Breast epithelium (tissue), 4 donors: Measurements from ENCODE around the gene PAK5. TPM values are rescaled to one million over a fixed set of nuclear protein-coding genes. Genes with fewer than 3 reads are reported as not detected.

ENCODE experiments used
- DNase-seq, 2 donors: peaks; one replicate each; pipeline ENCODE4 v3.0.0-alpha.2; 2019; ENCODE audit warnings: low spot score in 2 of 2
- H3K27ac ChIP-seq, 2 donors: fragments of 200-600 bp; sonication (generic) in 1 of 2; one replicate each; pipeline ENCODE4 v1.5.1; 2016 to 2019; ENCODE audit warnings: mild to moderate bottlenecking in 1 of 2
- H3K27me3 ChIP-seq, 2 donors: fragments of 200-600 bp; sonication (generic) in 1 of 2; one replicate each; pipeline versions ENCODE4 v1.5.1 to v1.6.0; 2017 to 2019; ENCODE audit warnings: control low read depth in 1 of 2, mild to moderate bottlenecking in 1 of 2
- H3K36me3 ChIP-seq: fragments of 200-600 bp; one replicate; pipeline ENCODE4 v1.5.1; 2019
- H3K4me1 ChIP-seq, 2 donors: fragments of 200-600 bp; sonication (generic); one replicate each; pipeline ENCODE4 v1.5.1; 2016 to 2019; ENCODE audit warnings: control low read depth in 1 of 2
- H3K4me3 ChIP-seq, 3 donors: fragments of 200-600 bp; sonication (generic); 1 replicate in 2 of 3; 2 replicates in 1 of 3; pipeline ENCODE4 v1.5.1; 2016 to 2019; ENCODE audit warnings: mild to moderate bottlenecking in 3 of 3, moderate library complexity in 2 of 3
- H3K9me3 ChIP-seq, 2 donors: fragments of 200-600 bp; sonication (generic) in 1 of 2; one replicate each; pipeline ENCODE4 v1.5.1; 2016 to 2019; ENCODE audit warnings: control low read depth in 1 of 2
- POLR2A ChIP-seq: fragments of 450-650 bp; IDR thresholded peaks from one replicate; pipeline ENCODE4 v1.6.1; 2016; ENCODE audit warnings: antibody characterized with exemption, mild to moderate bottlenecking, moderate library complexity
- POLR2AphosphoS5 ChIP-seq, 3 donors: sonication (generic); formaldehyde crosslinking; IDR thresholded peaks; one replicate each; pipeline ENCODE4 v1.6.1; 2017; ENCODE audit warnings: antibody characterized with exemption in 3 of 3
- intact Hi-C: fragments of 100-400 bp; cut with DNase I; formaldehyde crosslinking; loops from one replicate; pipeline ENCODE4 v1.15.1; 2023; ENCODE audit warnings: low total_unique reads
- total RNA-seq, 3 donors: library from RNA; depleted of rRNA; stranded (reverse); fragments of >200 nt; gene quantifications; one replicate each; pipeline ENCODE4 v1.1.0, GENCODE V29; 2016
- TF ChIP-seq, protein P1 (sequence below), 3 donors: fragments of 450-650 bp; IDR thresholded peaks; one replicate each; pipeline ENCODE4 v1.5.1; 2016 to 2017; ENCODE audit warnings: antibody characterized with exemption in 3 of 3, mild to moderate bottlenecking in 3 of 3, moderate library complexity in 3 of 3

Gene PAK5
- total RNA-seq, 3 donors from 2014 or later: 0.66 to 1.3 TPM; not detected in 1

DNA sequence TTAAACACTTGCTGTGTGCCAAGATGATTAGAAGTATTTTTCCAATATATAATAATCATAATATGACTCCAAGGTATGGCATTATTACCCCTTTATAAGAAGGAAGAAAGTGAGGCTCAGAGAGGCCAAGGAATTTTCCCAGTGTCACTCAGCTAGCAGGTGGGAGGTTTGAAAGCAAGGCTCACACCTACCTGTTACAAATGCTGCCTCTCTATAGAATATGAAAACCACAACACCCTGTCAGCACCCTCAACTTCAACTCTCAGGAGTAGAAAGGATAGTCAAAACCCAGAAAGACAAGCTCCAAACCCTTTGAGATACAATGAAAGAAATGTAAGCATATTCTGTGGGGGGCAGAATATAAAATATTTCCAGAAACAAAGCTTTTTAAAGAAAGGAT, 247.8 kb downstream of the PAK5 start:
- DNase-seq: no peak
- H3K4me3 ChIP-seq: no peak overlapping the region
- H3K9me3 ChIP-seq: no peaks in the 10 kb centered on the region
- H3K36me3 ChIP-seq: no peaks in the 10 kb centered on the region
- TF ChIP-seq POLR2A (no peak), POLR2AphosphoS5 (IDR thresholded peaks at IDR 0.05) (no peak)
- TF ChIP-seq, protein P1, sequence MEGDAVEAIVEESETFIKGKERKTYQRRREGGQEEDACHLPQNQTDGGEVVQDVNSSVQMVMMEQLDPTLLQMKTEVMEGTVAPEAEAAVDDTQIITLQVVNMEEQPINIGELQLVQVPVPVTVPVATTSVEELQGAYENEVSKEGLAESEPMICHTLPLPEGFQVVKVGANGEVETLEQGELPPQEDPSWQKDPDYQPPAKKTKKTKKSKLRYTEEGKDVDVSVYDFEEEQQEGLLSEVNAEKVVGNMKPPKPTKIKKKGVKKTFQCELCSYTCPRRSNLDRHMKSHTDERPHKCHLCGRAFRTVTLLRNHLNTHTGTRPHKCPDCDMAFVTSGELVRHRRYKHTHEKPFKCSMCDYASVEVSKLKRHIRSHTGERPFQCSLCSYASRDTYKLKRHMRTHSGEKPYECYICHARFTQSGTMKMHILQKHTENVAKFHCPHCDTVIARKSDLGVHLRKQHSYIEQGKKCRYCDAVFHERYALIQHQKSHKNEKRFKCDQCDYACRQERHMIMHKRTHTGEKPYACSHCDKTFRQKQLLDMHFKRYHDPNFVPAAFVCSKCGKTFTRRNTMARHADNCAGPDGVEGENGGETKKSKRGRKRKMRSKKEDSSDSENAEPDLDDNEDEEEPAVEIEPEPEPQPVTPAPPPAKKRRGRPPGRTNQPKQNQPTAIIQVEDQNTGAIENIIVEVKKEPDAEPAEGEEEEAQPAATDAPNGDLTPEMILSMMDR (IDR thresholded peaks at IDR 0.05): no peak
- intact Hi-C loops: no loop called here
- no peaks in the 10 kb centered on the region for H3K27me3 ChIP-seq
- H3K27ac ChIP-seq: no peak overlapping the region
- no peaks in the 10 kb centered on the region for H3K4me1 ChIP-seq

DNA sequence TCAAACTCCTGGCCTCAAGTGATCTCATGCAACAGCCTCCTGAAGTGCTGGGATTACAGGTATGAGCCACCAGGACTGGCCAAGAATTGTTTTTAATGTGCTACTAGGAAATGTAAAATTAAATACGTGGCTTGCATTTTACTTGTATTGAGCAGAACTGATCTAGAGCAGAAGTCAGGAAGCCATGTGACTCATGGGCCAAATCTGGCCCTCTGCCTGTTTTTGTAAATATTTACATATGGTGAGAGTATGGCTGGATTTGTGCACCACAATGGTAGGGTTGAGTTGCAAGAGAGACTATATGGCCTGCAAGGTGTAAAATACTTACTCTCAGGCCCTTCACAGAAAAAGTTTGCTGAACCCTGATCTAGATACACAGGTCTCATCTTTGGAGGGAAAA, 248.7 kb downstream of the PAK5 start:
- Histone ChIP-seq H3K9me3 (no peaks in the 10 kb centered on the region), H3K4me1 (no peaks in the 10 kb centered on the region), H3K27me3 (no peaks in the 10 kb centered on the region), H3K36me3 (no peaks in the 10 kb centered on the region), H3K4me3 (no peak overlapping the region), H3K27ac (no peak overlapping the region)
- TF ChIP-seq, protein P1 (IDR thresholded peaks at IDR 0.05): no peak
- TF ChIP-seq POLR2AphosphoS5 (IDR thresholded peaks at IDR 0.05) (no peak), POLR2A (no peak)
- intact Hi-C loops: no loop called here
- no peak for DNase-seq

DNA sequence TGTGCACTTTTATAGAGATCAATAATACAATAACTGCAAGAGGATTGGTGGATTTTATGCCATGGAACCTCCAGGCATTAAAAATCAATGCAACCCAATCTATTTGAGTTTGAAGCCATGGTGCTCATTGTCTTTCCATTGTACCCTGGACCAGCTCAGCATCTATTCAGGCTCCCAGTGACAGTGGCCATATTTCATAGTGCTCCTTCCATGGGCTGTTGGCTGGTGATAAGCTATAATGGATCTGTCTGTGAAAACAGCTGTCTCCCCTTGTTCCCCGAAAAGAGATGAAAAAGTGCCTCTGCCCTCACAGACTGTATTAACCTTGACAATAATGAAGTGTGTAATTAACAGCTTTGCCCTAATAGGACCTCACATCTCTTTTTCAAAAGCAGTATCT, 250.2 kb downstream of the PAK5 start:
- no peak overlapping the region for H3K27ac ChIP-seq
- no peaks in the 10 kb centered on the region for H3K9me3 ChIP-seq
- DNase-seq: no peak
- H3K36me3 ChIP-seq: no peaks in the 10 kb centered on the region
- H3K27me3 ChIP-seq: no peaks in the 10 kb centered on the region
- H3K4me1 ChIP-seq: no peaks in the 10 kb centered on the region
- TF ChIP-seq POLR2A (no peak), POLR2AphosphoS5 (IDR thresholded peaks at IDR 0.05) (no peak)
- TF ChIP-seq, protein P1 (IDR thresholded peaks at IDR 0.05): no peak
- no peak overlapping the region for H3K4me3 ChIP-seq
- intact Hi-C loops: no loop called here

DNA sequence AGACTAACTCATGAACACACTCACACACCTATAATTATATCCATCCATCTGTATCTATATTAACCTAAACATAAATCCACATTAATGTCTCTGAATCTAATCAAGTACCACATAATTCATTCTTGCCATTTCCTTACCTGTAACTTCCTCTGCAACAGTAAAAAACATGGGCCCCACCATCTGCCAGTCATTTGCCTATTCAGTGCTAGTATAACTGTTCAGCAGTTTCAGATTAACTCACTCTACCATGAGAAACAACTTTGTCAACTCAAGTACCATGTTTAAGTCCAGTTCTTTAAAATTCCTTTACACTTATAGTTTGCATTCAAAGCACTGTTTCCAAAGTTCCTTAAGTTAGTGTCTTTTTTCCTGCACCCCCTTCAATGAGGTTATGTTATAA, 255.7 kb downstream of the PAK5 start:
- H3K27me3 ChIP-seq: no peaks in the 10 kb centered on the region
- intact Hi-C loops: no loop called here
- H3K4me3 ChIP-seq: no peak overlapping the region
- H3K27ac ChIP-seq: no peak overlapping the region
- TF ChIP-seq POLR2A (no peak), POLR2AphosphoS5 (IDR thresholded peaks at IDR 0.05) (no peak)
- TF ChIP-seq, protein P1 (IDR thresholded peaks at IDR 0.05): no peak
- no peaks in the 10 kb centered on the region for H3K4me1 ChIP-seq
- no peaks in the 10 kb centered on the region for H3K36me3 ChIP-seq
- no peaks in the 10 kb centered on the region for H3K9me3 ChIP-seq
- no peak for DNase-seq

DNA sequence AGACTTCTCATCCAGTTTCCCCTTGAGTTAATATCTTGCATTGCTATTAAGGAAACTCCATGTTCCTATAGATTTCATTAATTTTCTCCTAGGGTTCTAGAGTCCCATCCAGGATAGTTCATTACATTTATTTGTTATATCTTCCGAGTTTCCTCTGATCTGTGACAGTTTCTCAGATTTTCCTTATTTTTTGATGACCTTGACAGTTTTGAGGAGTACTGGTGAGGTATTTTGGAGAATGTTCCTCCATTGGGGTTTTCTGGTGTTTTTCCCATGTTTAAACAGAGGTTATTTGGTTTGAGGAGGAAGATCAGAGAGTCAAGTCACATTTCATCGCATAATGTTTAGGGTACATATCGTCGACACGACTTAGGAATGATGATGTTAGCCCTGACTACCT, 256.7 kb downstream of the PAK5 start:
- H3K4me3 ChIP-seq: no peak overlapping the region
- no peaks in the 10 kb centered on the region for H3K9me3 ChIP-seq
- no peak for DNase-seq
- intact Hi-C loops: no loop called here
- no peak overlapping the region for H3K27ac ChIP-seq
- H3K27me3 ChIP-seq: no peaks in the 10 kb centered on the region
- no peaks in the 10 kb centered on the region for H3K4me1 ChIP-seq
- TF ChIP-seq POLR2A: no peak
- TF ChIP-seq POLR2AphosphoS5 (IDR thresholded peaks at IDR 0.05): no peak
- TF ChIP-seq, protein P1 (IDR thresholded peaks at IDR 0.05): no peak
- no peaks in the 10 kb centered on the region for H3K36me3 ChIP-seq
